Parathyroid adenoma (tissue), 2 donors: ENCODE measurements around the gene MANEAL.

Experiments
- H2AFZ ChIP-seq: fragments of 300-600 bp; sonication (generic); one replicate; pipeline ENCODE4 v1.7.0; 2017; ENCODE audit warnings: antibody characterized with exemption, mild to moderate bottlenecking
- H3K27ac ChIP-seq: fragments of 300-600 bp; sonication (generic); one replicate; pipeline ENCODE4 v1.7.0; 2017
- H3K27me3 ChIP-seq: fragments of 300-600 bp; sonication (generic); one replicate; pipeline ENCODE4 v1.7.0; 2017; ENCODE audit warnings: low read length; ENCODE audit not compliant: control insufficient read depth, insufficient read depth
- H3K36me3 ChIP-seq: fragments of 300-600 bp; sonication (generic); one replicate; pipeline ENCODE4 v1.7.0; 2017; ENCODE audit warnings: low read length; ENCODE audit not compliant: control insufficient read depth, insufficient read depth
- H3K4me1 ChIP-seq: fragments of 300-600 bp; sonication (generic); one replicate; pipeline ENCODE4 v1.7.0; 2017; ENCODE audit warnings: control low read depth
- H3K4me2 ChIP-seq: fragments of 300-600 bp; sonication (generic); one replicate; pipeline ENCODE4 v1.7.0; 2017; ENCODE audit warnings: low read length
- H3K4me3 ChIP-seq: fragments of 300-600 bp; sonication (generic); one replicate; pipeline ENCODE4 v1.7.0; 2017; ENCODE audit warnings: low read depth, low read length
- H3K79me2 ChIP-seq: fragments of 300-600 bp; sonication (generic); one replicate; pipeline ENCODE4 v1.7.0; 2017; ENCODE audit warnings: control low read depth
- H3K9ac ChIP-seq: fragments of 300-600 bp; sonication (generic); one replicate; pipeline ENCODE4 v1.7.0; 2017; ENCODE audit warnings: mild to moderate bottlenecking
- H3K9me3 ChIP-seq: fragments of 300-600 bp; sonication (generic); one replicate; pipeline ENCODE4 v1.7.0; 2017; ENCODE audit warnings: low read length; ENCODE audit not compliant: control insufficient read depth
- CTCF ChIP-seq: fragments of 300-600 bp; sonication (generic); IDR thresholded peaks from one replicate; pipeline ENCODE4 v1.7.0; 2017; ENCODE audit warnings: antibody characterized with exemption, mild to moderate bottlenecking
- donor health status: primary hyperparathyroidism.

The MANEAL gene

GRCh38 chr1:37841652-37842051, 48.0 kb downstream of the MANEAL start:
- Histone ChIP-seq H3K4me2 (no peak overlapping the region), H3K9ac (no peak overlapping the region), H3K79me2 (peaks cover 2% of the 10 kb centered on the region), H3K36me3 (no peaks in the 10 kb centered on the region), H2AFZ (no peak overlapping the region), H3K4me1 (no peaks in the 10 kb centered on the region), H3K9me3 (no peaks in the 10 kb centered on the region), H3K27me3 (no peaks in the 10 kb centered on the region), H3K4me3 (no peak overlapping the region), H3K27ac (no peak overlapping the region)
- no peak for TF ChIP-seq CTCF

GRCh38 chr1:37844536-37844935, 50.9 kb downstream of the MANEAL start:
- no peak overlapping the region for H2AFZ ChIP-seq
- peaks cover 16% of the 10 kb centered on the region for H3K79me2 ChIP-seq
- TF ChIP-seq CTCF, result no peak
- no peak overlapping the region for H3K4me2 ChIP-seq
- H3K9me3 ChIP-seq, result no peaks in the 10 kb centered on the region
- H3K4me3 ChIP-seq, result no peak overlapping the region
- H3K27me3 ChIP-seq, result no peaks in the 10 kb centered on the region
- no peaks in the 10 kb centered on the region for H3K4me1 ChIP-seq
- no peaks in the 10 kb centered on the region for H3K36me3 ChIP-seq
- H3K27ac ChIP-seq, result no peak overlapping the region
- H3K9ac ChIP-seq, result no peak overlapping the region

GRCh38 chr1:37845049-37845646, 51.5 kb downstream of the MANEAL start:
- TF ChIP-seq CTCF, result no peak

GRCh38 chr1:37845786-37846185, 52.1 kb downstream of the MANEAL start:
- H2AFZ ChIP-seq, result no peak overlapping the region
- no peak overlapping the region for H3K4me3 ChIP-seq
- TF ChIP-seq CTCF, result no peak
- H3K4me1 ChIP-seq, result no peaks in the 10 kb centered on the region
- H3K9ac ChIP-seq, result no peak overlapping the region
- H3K79me2 ChIP-seq, result peaks cover 17% of the 10 kb centered on the region
- no peaks in the 10 kb centered on the region for H3K27me3 ChIP-seq
- H3K36me3 ChIP-seq, result no peaks in the 10 kb centered on the region
- H3K4me2 ChIP-seq, result no peak overlapping the region
- no peaks in the 10 kb centered on the region for H3K9me3 ChIP-seq
- H3K27ac ChIP-seq, result no peak overlapping the region

More at GRCh38 chr1:37845049-37845646, 51.5 kb downstream of the MANEAL start:
- Histone ChIP-seq H3K4me3 (no peak overlapping the region), H3K79me2 (peaks cover 17% of the 10 kb centered on the region), H3K36me3 (no peaks in the 10 kb centered on the region), H2AFZ (no peak overlapping the region), H3K4me1 (no peaks in the 10 kb centered on the region), H3K27ac (no peak overlapping the region), H3K27me3 (no peaks in the 10 kb centered on the region), H3K9ac (no peak overlapping the region), H3K9me3 (no peaks in the 10 kb centered on the region), H3K4me2 (peak overlapping the region; percentile 42)

- TF ChIP-seq CTCF, result no peak
These were observed 53.1 kb downstream of the MANEAL start for GRCh38 chr1:37846647-37847339.

More at GRCh38 chr1:37846647-37847339, 53.1 kb downstream of the MANEAL start:
- Histone ChIP-seq H3K9me3 (no peaks in the 10 kb centered on the region), H3K27ac (no peak overlapping the region), H3K4me1 (peaks cover 3% of the 10 kb centered on the region), H2AFZ (no peak overlapping the region), H3K4me2 (no peak overlapping the region), H3K27me3 (no peaks in the 10 kb centered on the region), H3K9ac (no peak overlapping the region), H3K36me3 (no peaks in the 10 kb centered on the region), H3K79me2 (peaks cover 17% of the 10 kb centered on the region), H3K4me3 (no peak overlapping the region)
